ENCODE measurements around the gene AP4M1.

Gene AP4M1

DNA sequence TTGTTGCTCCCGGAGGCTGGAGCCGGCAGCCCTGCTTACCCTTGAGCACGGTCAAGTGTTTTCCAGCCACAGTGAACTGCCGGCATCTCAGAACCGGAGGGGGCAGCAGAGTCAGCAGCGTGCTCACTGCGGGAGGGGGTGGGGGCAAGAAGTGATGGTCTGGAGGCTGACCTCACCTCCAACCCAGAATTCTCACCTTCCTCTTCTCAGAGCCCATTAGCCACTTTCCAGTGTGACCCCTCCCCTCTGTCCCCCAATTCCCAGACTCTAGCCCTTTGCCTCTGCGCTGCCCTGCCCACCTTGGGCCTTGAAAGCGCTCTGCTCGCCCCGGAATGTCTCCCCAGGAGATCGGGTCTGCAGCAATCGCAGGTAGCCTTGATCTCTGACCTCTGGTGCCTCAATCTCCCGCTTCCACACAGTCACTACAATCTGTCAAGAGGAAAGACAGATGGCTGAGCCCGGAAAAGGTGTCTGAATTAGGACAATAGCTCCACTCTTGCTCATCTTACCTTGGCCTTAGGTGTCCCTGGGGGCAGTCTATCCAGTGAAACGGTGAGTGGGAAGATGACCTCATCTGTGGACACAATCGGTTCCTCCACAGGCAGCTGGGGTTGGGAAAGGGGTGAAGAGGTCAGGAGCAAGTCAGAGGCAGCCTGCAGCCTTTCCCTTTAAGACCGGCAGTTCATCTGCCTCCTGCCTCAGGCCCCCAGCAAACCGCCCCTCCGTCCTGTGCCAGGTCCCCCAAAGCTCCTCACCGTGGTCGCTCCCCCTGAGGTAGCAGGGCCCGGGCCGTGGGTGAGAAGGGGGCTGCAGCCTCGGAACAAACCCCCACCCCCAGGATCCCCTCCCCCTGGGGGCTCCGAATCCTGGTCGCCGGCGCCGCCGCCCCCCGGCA is 56.1 kb downstream of the AP4M1 start:
- no peak for DNase-seq (ENCODE audit: low read depth in 1 of 2, low spot score in 1 of 2)
